CD4-positive, alpha-beta T cell (primary cell): Measurements from ENCODE around the gene PCNX3. TPM values are rescaled to one million over a fixed set of nuclear protein-coding genes. Genes with fewer than 3 reads are reported as not detected.
A peak's percentile ranks its signal among the peaks of the same experiment; 100 is the strongest.

Source experiments
- ATAC-seq: fragments of 200-7000 bp; cut with Tn5 transposase; one replicate; pipeline ENCODE4 v1.10.0; 2022; ENCODE audit warnings: mild to moderate bottlenecking; ENCODE audit not compliant: poor library complexity
- CTCF ChIA-PET: fragments of 350-600 bp; sonication (Branson Sonifier 250); formaldehyde crosslinking; loops from one replicate; lab custom pipeline; 2021; ENCODE audit warnings: antibody characterized with exemption, inconsistent platforms; lab: Charles Lee
- POLR2A ChIA-PET: fragments of 350-600 bp; sonication (Branson Sonifier 250); formaldehyde crosslinking; loops from one replicate; lab custom pipeline; 2021; ENCODE audit warnings: antibody characterized with exemption, inconsistent platforms; lab: Charles Lee
- DNase-seq, 14 experiments: peaks; one replicate each; pipeline ENCODE4 v3.0.0-alpha.2; 2013 to 2020; ENCODE audit warnings: mixed read lengths in 2 of 14
- H3K27ac ChIP-seq, 2 donors: one replicate each; pipeline versions ENCODE4 v1.5.1 to v1.7.0; 2013; ENCODE audit warnings: low read length in 2 of 2, low read depth in 1 of 2, mild to moderate bottlenecking in 1 of 2
- H3K27me3 ChIP-seq, 2 experiments: 1 replicate in 1 of 2; 2 replicates in 1 of 2; pipeline versions ENCODE4 v1.6.1 to v1.7.0; 2013; ENCODE audit warnings: low read length in 2 of 2, control low read depth in 1 of 2, mild to moderate bottlenecking in 1 of 2, moderate library complexity in 1 of 2; ENCODE audit not compliant: insufficient read depth in 2 of 2, control insufficient read depth in 1 of 2
- H3K36me3 ChIP-seq: one replicate; pipeline ENCODE4 v1.6.1; 2013; ENCODE audit warnings: low read length, control low read depth; ENCODE audit not compliant: insufficient read depth
- H3K4me1 ChIP-seq: one replicate; pipeline ENCODE4 v1.6.1; 2013; ENCODE audit warnings: low read length, control low read depth; ENCODE audit not compliant: insufficient read depth
- H3K4me3 ChIP-seq: one replicate; pipeline ENCODE4 v1.5.1; 2013; ENCODE audit warnings: mild to moderate bottlenecking, low read length, moderate library complexity
- H3K9me3 ChIP-seq, 2 experiments: 1 replicate in 1 of 2; 2 replicates in 1 of 2; pipeline versions ENCODE4 v1.6.1 to v1.7.0; 2013; ENCODE audit warnings: low read length in 2 of 2, mild to moderate bottlenecking in 2 of 2, control low read depth in 1 of 2, moderate library complexity in 1 of 2; ENCODE audit not compliant: control insufficient read depth in 1 of 2, insufficient read depth in 1 of 2
- H3K27ac Mint-ChIP-seq: one replicate; pipeline ENCODE4 v1.8.0; 2020; ENCODE audit warnings: mixed read lengths
- H3K27me3 Mint-ChIP-seq: one replicate; pipeline ENCODE4 v1.8.0; 2021; ENCODE audit warnings: mixed read lengths
- H3K36me3 Mint-ChIP-seq: one replicate; pipeline ENCODE4 v1.8.0; 2021; ENCODE audit warnings: low read depth, mixed read lengths
- H3K4me1 Mint-ChIP-seq: one replicate; pipeline ENCODE4 v1.8.0; 2021; ENCODE audit warnings: low read depth, mixed read lengths
- H3K4me3 Mint-ChIP-seq: one replicate; pipeline ENCODE4 v1.8.0; 2020; ENCODE audit warnings: mild to moderate bottlenecking, mixed read lengths
- H3K9me3 Mint-ChIP-seq: one replicate; pipeline ENCODE4 v1.8.0; 2020; ENCODE audit warnings: mixed read lengths
- intact Hi-C, 2 experiments: fragments of 100-400 bp; cut with DNase I in 1 of 2; cut with micrococcal nuclease in 1 of 2; formaldehyde crosslinking; loops; one replicate each; pipeline versions ENCODE4 v1.15.1 to v1.9.0; 2023 to 2025; cut with DNase I, micrococcal nuclease
- total RNA-seq, 174 experiments: library from RNA in 2 of 174; stranded (reverse) in 2 of 174; gene quantifications; one replicate each; pipeline ENCODE4 v1.2.3 and lab custom pipeline; 2021 to 2026
- TF ChIP-seq, protein P1 (sequence below): fragments of 200-600 bp; IDR thresholded peaks from one replicate; pipeline ENCODE4 v1.8.0; 2022; ENCODE audit warnings: antibody characterized with exemption, mild to moderate bottlenecking

PCNX3 gene
- total RNA-seq, 2 experiments from 2014 or later: 37.3 to 40.5 TPM

DNA sequence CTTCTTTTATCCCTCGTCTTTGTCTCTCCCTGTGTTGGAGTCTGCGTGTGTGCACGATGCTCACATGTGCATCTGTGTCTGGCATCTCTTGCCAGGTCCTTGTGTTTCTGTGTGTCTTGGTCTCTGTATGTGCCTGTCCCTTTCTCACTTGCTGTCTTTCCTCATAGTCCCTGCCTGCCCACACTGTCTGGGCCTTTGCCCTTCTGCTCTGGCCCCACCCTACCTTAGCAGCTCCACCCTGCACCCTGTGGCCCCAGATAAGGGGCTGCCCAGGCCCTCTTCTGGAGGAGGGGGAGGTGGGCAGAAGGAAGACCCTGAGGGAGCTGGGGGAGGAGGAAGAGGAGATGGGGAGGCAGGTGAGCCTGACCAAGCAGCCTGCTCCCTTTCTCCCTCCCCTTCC is 36.9 kb upstream of the PCNX3 start:
- H3K36me3 ChIP-seq: peaks cover 51% of the 10 kb centered on the region
- POLR2A ChIA-PET: interaction anchor here (1.0 kb wide), 1 partner anchor 9 kb away, joined by 3 read pairs; no protein-coding TSS in a partner anchor

DNA sequence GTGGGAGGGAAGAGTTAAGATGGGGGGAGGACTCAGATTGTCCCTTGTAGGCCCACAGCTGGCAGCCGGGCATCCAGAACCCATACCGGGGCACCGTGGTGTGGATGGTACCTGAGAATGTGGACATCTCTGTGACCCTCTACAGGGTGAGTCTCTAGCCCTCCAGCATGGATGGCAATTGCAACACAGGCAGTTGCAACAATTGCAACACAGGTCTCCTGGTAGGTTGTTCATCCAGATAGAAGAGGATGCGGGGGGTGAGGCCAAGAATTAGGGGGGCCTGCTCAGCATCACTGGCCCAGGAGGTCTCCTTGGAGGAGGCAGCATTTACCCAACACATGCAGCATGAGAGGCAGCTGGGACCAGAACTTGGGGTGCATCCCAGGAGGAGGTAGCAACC is 36.3 kb upstream of the PCNX3 start:
- H3K4me1 ChIP-seq: peaks cover 50% of the 10 kb centered on the region
- H3K27ac ChIP-seq: no peak overlapping the region
- POLR2A ChIA-PET: interaction anchor here (1.0 kb wide), 1 partner anchor 9 kb away, joined by 3 read pairs; no protein-coding TSS in a partner anchor
- H3K36me3 ChIP-seq: peaks cover 54% of the 10 kb centered on the region
- intact Hi-C loops: loop anchor here in 1 of 2 experiments (10.0 kb wide), 1 partner anchor 54 kb away; the partner anchor contains the start of gene SCYL1
- peaks cover 64% of the 10 kb centered on the region for H3K36me3 Mint-ChIP-seq
- no peaks in the 10 kb centered on the region for H3K27me3 Mint-ChIP-seq
- H3K27me3 ChIP-seq: no peaks in the 10 kb centered on the region
- TF ChIP-seq, protein P1, sequence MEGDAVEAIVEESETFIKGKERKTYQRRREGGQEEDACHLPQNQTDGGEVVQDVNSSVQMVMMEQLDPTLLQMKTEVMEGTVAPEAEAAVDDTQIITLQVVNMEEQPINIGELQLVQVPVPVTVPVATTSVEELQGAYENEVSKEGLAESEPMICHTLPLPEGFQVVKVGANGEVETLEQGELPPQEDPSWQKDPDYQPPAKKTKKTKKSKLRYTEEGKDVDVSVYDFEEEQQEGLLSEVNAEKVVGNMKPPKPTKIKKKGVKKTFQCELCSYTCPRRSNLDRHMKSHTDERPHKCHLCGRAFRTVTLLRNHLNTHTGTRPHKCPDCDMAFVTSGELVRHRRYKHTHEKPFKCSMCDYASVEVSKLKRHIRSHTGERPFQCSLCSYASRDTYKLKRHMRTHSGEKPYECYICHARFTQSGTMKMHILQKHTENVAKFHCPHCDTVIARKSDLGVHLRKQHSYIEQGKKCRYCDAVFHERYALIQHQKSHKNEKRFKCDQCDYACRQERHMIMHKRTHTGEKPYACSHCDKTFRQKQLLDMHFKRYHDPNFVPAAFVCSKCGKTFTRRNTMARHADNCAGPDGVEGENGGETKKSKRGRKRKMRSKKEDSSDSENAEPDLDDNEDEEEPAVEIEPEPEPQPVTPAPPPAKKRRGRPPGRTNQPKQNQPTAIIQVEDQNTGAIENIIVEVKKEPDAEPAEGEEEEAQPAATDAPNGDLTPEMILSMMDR: no peak
- CTCF ChIA-PET: no interaction called here
- H3K9me3 ChIP-seq: no peaks in the 10 kb centered on the region
- no peaks in the 10 kb centered on the region for H3K9me3 Mint-ChIP-seq
- no peak for ATAC-seq
- H3K27ac Mint-ChIP-seq: peak overlapping the region; percentile 37
- H3K4me3 Mint-ChIP-seq: peak overlapping the region; percentile 56
- H3K4me3 ChIP-seq: no peak overlapping the region
- H3K4me1 Mint-ChIP-seq: peaks cover 31% of the 10 kb centered on the region
- no peak for DNase-seq

More for the DNA sequence above, 36.9 kb upstream of the PCNX3 start:
- Histone ChIP-seq H3K4me3 (no peak overlapping the region), H3K4me1 (peaks cover 52% of the 10 kb centered on the region), H3K27me3 (no peaks in the 10 kb centered on the region), H3K9me3 (no peaks in the 10 kb centered on the region), H3K27ac (no peak overlapping the region)
- Mint-ChIP-seq H3K27ac (peak overlapping the region; percentile 37), H3K36me3 (peaks cover 62% of the 10 kb centered on the region), H3K9me3 (no peaks in the 10 kb centered on the region), H3K4me3 (peak overlapping the region; percentile 67), H3K4me1 (peaks cover 31% of the 10 kb centered on the region), H3K27me3 (no peaks in the 10 kb centered on the region)
- ATAC-seq (no peak), DNase-seq (no peak)
- TF ChIP-seq, protein P1: no peak
- CTCF ChIA-PET: interaction anchor here (4.1 kb wide), 1 partner anchor 10 kb away, joined by 31 read pairs; no protein-coding TSS in a partner anchor
- intact Hi-C loops: loop anchor here in 1 of 2 experiments (1.0 to 10.0 kb wide), 2 partner anchors 12 to 54 kb away; partner anchors contain the start of gene SCYL1

DNA sequence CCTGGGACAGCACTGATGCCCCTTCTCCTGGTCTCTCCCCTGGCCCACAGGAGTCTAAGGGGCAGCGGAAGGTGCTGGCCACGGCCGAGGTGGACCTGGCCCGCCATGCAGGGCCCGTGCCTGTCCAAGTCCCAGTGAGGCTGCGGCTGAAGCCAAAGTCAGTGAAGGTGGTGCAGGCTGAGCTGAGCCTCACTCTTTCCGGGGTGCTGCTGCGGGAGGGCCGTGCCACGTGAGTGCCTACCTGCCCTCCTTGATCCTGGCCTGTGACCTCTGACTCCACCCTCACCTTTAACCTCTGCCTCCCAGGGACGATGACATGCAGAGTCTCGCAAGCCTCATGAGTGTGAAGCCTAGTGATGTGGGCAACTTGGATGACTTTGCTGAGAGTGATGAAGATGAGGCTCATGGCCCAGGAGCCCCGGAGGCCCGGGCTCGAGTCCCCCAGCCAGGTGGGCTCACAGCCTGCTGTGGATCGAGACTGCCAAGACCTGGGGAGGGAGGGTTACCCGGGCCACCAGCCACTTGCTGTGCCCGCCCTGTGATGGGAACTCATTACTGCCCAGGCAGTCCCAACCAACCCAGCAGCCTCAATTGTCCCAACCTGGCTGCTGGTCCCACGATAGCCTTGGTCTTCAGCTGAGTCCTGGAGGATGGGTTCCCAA is 35.4 kb upstream of the PCNX3 start:
- Histone ChIP-seq H3K4me3 (no peak overlapping the region), H3K4me1 (peaks cover 44% of the 10 kb centered on the region), H3K27ac (no peak overlapping the region), H3K27me3 (no peaks in the 10 kb centered on the region), H3K9me3 (no peaks in the 10 kb centered on the region), H3K36me3 (peaks cover 58% of the 10 kb centered on the region)
- Mint-ChIP-seq H3K27me3 (no peaks in the 10 kb centered on the region), H3K4me1 (peaks cover 25% of the 10 kb centered on the region), H3K27ac (no peak overlapping the region), H3K9me3 (no peaks in the 10 kb centered on the region), H3K36me3 (peaks cover 62% of the 10 kb centered on the region), H3K4me3 (peak overlapping the region; percentile 11)
- intact Hi-C loops: no loop called here
- ChIA-PET CTCF (no interaction called here), POLR2A (no interaction called here)
- ATAC-seq: no peak
- TF ChIP-seq, protein P1: no peak
- no peak for DNase-seq
